ENCODE measurements around the gene RDH14. TPM values are rescaled to one million over a fixed set of nuclear protein-coding genes. Genes with fewer than 3 reads are reported as not detected.

The RDH14 gene
- total RNA-seq, 1 donor from 2014 or later = 42.6 TPM

DNA sequence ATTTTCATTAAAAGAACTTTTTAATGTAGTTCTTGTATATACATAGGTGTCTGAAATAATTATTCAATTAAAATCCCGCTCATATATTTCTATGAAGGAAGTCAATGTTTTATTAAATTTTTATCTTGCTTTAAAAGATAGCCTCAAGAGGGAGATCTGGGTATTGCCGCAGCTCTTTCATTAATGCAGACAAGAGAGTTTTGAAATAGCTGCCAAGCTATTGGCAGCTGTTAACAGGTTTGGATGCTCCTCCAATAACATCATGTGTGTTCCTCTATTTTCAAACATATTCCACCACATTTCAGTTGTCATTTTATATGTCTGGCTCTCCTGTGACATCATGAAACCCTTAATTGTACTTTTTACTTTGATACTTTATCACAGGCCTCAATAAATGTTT lies 41.8 kb upstream of the RDH14 start:
- TF ChIP-seq CTCF (IDR thresholded peaks at IDR 0.05; ENCODE audit: borderline replicate concordance) = no peak
- Histone ChIP-seq H3K4me1 (peaks cover 17% of the 10 kb centered on the region), H3K9me3 (replicated peaks) (no peaks in the 10 kb centered on the region), H3K27ac (replicated peaks) (no peak overlapping the region), H3K4me3 (no peak overlapping the region), H3K36me3 (no peaks in the 10 kb centered on the region), H3K27me3 (ENCODE audit: low read depth) (no peaks in the 10 kb centered on the region)
- no peak for DNase-seq
- intact Hi-C loops (cut with micrococcal nuclease) = no loop called here

GRCh38 chr2:18600255-18600613 lies 39.8 kb upstream of the RDH14 start:
- DNase-seq = no peak
- peak overlapping the region; percentile 37 for H3K27ac ChIP-seq (replicated peaks)
- intact Hi-C loops (cut with micrococcal nuclease) = no loop called here

GRCh38 chr2:18599509-18600254 lies 39.2 kb upstream of the RDH14 start:
- no peak overlapping the region for H3K4me3 ChIP-seq
- no peaks in the 10 kb centered on the region for H3K27me3 ChIP-seq (ENCODE audit: low read depth)
- TF ChIP-seq CTCF (IDR thresholded peaks at IDR 0.05; ENCODE audit: borderline replicate concordance) = no peak
- no peaks in the 10 kb centered on the region for H3K36me3 ChIP-seq
- H3K27ac ChIP-seq (replicated peaks) = peak overlapping the region; percentile 37
- peaks cover 23% of the 10 kb centered on the region for H3K4me1 ChIP-seq
- H3K9me3 ChIP-seq (replicated peaks) = no peaks in the 10 kb centered on the region
- DNase-seq = no peak
- intact Hi-C loops (cut with micrococcal nuclease) = no loop called here

More at GRCh38 chr2:18600255-18600613, 39.8 kb upstream of the RDH14 start:
- H3K27me3 ChIP-seq (ENCODE audit: low read depth) = no peaks in the 10 kb centered on the region
- no peaks in the 10 kb centered on the region for H3K9me3 ChIP-seq (replicated peaks)
- H3K4me1 ChIP-seq = peaks cover 23% of the 10 kb centered on the region
- H3K4me3 ChIP-seq = no peak overlapping the region
- no peak for TF ChIP-seq CTCF (IDR thresholded peaks at IDR 0.05; ENCODE audit: borderline replicate concordance)
- H3K36me3 ChIP-seq = no peaks in the 10 kb centered on the region

DNA sequence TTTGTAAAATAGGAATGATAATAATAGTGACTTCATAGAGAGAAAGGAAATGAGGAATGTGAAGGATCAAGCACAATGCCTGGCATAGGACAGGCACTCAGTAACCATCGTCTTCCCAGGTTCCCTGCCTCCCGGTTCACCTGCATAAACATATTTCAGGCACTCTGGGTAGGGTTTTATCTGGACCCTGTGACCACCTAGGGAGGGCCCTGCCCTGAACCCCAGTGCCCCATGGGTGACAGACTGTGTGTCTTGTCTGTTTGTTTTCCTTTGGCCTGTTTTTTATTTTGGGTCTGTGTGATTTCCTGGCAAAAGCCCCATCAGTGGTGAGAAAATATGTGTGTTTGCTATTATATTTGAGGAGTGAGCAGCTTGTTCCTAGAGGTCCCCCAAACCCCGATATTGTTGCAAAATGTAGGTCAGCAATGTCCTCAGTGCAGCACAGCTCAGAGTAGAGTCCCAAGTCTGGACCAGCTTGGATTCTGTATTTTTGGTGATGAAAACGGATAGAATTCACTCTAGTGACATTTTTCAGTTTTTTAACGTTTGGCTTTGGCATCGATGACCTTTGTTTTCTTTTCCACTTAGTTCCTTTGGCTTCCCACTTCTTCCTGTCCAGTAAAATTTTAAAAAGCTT lies 38.5 kb upstream of the RDH14 start:
- Histone ChIP-seq H3K4me3 (no peak overlapping the region), H3K4me1 (peaks cover 23% of the 10 kb centered on the region), H3K9me3 (replicated peaks) (no peaks in the 10 kb centered on the region), H3K36me3 (no peaks in the 10 kb centered on the region), H3K27me3 (ENCODE audit: low read depth) (no peaks in the 10 kb centered on the region), H3K27ac (replicated peaks) (peak overlapping the region; percentile 37)
- DNase-seq = no peak
- intact Hi-C loops (cut with micrococcal nuclease) = no loop called here
- no peak for TF ChIP-seq CTCF (IDR thresholded peaks at IDR 0.05; ENCODE audit: borderline replicate concordance)

DNA sequence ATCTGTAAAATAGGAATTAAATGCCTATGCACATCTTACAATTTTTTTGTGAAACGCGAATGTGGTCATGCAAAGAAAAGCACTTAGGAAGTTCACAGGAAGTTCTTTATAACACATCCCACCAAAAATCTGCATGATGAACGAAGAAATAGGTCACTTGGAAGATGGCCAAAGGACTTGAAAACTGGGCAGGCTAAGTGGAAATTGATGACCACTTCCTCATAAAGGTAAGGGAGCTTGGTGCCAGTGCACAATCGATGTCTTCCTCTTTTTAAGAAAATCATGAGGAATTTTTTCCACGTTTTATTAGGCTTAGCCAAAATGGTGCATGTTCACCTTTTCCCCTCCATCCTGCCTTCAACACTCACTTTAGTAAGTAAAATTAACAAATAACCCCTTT lies 37.2 kb upstream of the RDH14 start:
- no peak overlapping the region for H3K27ac ChIP-seq (replicated peaks)
- no peak for DNase-seq
- H3K4me3 ChIP-seq = no peak overlapping the region
- intact Hi-C loops (cut with micrococcal nuclease) = no loop called here
- no peak for TF ChIP-seq CTCF (IDR thresholded peaks at IDR 0.05; ENCODE audit: borderline replicate concordance)
- no peaks in the 10 kb centered on the region for H3K36me3 ChIP-seq
- H3K9me3 ChIP-seq (replicated peaks) = no peaks in the 10 kb centered on the region
- H3K4me1 ChIP-seq = peaks cover 23% of the 10 kb centered on the region
- no peaks in the 10 kb centered on the region for H3K27me3 ChIP-seq (ENCODE audit: low read depth)
